ENCODE measurements around the gene GPR32.
"Not testable (repeated sequence)": the region's sequence is repeated elsewhere in the genome, so short reads cannot be mapped to it uniquely, and the experiment has no call there.

Gene GPR32

GRCh38 chr19:50749490-50749889 lies 20.8 kb upstream of the GPR32 start:
- no peak for DNase-seq

DNA sequence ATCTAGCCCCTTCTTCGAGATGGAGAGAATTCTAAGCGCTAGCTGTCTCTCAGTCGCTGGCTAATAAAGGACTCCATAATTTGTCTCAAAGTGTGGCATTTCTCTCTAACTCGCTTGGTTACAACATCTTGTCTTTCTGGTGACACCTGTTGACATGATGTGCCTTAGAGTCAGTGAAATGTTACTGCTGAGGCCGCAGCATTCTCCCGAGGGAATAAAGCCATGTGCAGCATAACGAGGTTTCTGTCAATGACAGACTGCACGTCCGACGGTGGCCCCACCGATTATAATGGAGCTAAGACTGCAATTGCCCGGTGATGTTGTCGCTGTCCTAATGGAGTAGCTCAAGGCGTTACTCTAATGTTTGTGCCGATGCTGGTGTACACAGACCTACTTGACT lies 20.3 kb upstream of the GPR32 start:
- DNase-seq: no peak

DNA sequence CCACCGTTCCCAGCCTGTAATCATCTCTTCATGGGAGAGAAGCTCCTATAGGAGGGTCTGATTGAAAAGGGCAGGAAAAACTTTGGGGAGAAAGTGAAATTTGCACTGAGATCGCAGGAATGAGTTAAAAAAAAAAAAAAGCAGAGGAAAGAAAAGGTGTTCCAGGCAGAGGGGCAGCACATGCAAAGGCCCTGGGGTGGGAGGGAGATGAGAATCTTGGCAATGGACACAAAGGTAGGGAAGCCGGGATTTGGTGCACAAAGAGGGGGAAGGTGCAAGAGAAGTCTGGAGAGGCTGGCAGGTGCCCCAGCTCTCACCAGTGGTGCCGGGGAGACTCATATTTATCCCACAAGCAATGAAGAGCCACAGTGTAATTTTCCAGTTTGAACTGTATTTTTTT lies 16.4 kb upstream of the GPR32 start:
- no peak for DNase-seq

GRCh38 chr19:50756244-50756643 lies 14.0 kb upstream of the GPR32 start:
- DNase-seq: not testable (repeated sequence)

GRCh38 chr19:50757624-50758023 lies 12.6 kb upstream of the GPR32 start:
- DNase-seq: not testable (repeated sequence)

DNA sequence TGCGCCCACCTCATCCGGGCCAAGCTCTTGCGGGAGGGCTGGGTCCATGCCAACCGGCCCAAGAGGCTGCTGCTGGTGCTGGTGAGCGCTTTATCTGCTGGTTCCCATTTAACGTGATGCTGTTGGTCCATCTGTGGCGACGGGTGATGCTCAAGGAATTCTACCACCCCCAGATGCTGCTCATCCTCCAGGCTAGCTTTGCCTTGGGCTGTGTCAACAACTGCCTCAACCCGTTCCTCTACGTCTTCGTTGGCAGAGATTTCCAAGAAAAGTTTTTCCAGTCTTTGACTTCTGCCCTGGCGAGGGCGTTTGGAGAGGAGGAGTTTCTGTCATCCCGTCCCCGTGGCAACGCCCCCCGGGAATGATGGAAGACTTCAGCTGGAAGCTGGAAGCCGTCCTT lies 11.2 kb upstream of the GPR32 start:
- not testable (repeated sequence) for DNase-seq

GRCh38 chr19:50759886-50760285 lies 10.4 kb upstream of the GPR32 start:
- no peak for DNase-seq

DNA sequence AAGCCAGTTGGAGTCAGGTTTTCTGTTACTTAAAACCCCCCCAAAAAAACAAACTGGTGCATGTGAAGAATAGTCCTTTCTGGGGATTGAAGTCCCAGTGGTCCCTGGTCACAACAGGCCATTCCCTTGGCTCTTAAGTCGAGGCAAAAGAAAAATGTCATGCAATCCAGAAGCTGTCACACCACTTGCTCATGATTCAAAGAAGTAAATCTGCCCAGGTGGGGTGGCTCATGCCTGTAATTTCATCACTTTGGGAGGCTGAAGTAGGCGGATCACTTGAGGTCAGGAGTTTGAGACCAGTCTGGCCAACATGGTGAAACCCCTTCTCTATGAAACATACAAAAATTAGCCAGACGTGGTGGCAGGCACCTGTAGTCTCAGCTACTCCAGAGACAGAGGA lies 8.8 kb upstream of the GPR32 start:
- not testable (repeated sequence) for DNase-seq

DNA sequence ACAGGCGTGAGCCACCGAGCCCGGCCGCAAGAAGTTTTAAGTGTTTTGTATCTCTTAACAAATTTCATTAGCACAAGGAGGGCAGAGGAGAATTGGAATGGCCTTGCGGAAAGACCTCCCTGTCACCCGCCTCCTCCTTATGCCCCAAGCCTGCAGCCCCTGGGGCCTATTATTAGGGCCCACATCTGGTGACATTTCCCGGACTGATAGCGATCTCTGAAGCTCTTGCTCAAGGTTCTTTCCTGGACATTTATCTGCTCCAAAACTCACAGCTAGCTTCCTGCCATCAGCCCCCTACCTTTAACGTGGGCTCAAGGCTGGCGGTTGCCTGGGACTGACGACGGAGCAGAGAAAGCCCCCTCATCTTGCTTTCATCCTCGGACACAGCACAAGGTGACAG lies 6.7 kb upstream of the GPR32 start:
- not testable (repeated sequence) for DNase-seq

- DNase-seq: no peak
Observed at GRCh38 chr19:50764409-50764808, 5.9 kb upstream of the GPR32 start.

GRCh38 chr19:50766746-50767145 lies 3.5 kb upstream of the GPR32 start:
- not testable (repeated sequence) for DNase-seq

- not testable (repeated sequence) for DNase-seq
Observed at GRCh38 chr19:50767263-50767662, 3.0 kb upstream of the GPR32 start.

DNA sequence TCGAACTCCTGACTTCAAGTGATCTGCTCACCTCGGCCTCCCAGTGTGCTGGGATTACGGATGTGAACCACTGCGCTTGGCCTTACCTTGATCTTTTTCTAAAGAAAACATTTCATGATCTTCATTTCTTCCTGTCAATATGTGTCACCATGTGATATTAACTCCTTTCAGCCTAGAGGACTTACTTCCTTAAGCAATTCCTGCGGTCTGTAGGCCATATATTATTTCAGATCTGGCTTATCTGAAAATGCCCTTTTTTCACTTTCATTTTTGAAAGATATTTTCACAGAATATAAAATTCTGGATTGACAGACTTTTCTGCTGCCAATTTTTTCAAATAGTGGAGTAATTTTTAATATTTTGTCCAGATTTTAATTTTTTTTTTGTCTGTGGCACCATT lies 2.0 kb upstream of the GPR32 start:
- DNase-seq: no peak

- no peak for DNase-seq
Observed at GRCh38 chr19:50770888-50771287, 624 bp downstream of the GPR32 start.

DNA sequence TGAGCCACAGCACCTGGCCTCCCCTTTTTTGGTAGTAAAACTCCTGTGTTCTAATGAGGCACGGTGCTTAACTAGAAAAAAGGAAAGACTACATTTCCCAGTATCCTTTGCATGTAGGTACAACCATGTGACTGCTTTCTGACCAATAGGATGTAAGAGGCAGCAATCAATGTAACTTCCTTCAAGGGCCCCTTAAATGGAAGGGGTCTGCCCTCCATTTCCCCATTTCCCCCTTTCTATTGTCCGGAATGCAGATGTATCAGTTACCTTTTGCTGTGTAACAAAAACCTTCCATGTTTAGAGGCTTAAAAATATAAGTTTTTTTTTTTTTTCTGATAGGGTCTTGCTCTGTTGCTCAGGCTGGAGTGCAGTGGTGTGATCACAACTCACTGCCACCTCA lies 2.2 kb downstream of the GPR32 start:
- DNase-seq: no peak

DNA sequence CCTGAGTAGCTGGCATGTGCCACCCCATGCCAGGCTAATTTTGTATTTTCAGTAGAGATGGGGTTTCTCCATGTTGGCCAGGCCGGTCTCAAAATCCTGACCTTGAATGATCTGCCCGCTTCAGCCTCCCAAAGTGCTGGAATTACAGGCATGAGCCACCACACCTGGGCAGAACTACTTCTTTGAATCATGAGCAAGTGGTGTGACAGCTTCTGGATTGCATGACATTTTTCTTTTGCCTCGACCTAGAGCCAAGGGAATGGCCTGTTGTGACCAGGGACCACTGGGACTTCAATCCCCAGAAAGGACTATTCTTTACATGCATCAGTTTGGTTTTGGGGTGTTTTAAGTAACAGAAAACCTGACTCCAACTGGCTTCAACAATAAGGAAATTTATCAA lies 2.6 kb downstream of the GPR32 start:
- DNase-seq: not testable (repeated sequence)

DNA sequence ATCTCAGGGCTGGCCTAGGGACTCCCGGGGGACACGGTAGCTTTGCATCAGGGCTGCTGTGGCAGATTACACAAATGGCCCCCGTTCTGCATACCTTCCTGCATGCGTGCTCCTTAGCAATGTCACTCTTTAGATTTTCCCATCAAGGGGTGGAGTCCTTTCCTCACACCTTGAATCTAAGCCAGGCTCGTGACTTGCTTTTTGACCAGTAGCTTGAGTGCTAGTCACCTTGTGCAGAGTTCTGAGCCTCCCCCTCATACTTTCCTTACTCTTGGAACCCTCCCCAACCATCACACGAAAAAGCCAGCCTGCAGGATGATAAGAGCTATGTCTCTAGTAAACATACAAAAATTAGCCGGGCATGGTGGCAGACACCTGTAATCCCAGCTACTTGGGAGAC lies 3.2 kb downstream of the GPR32 start:
- DNase-seq: not testable (repeated sequence)

DNA sequence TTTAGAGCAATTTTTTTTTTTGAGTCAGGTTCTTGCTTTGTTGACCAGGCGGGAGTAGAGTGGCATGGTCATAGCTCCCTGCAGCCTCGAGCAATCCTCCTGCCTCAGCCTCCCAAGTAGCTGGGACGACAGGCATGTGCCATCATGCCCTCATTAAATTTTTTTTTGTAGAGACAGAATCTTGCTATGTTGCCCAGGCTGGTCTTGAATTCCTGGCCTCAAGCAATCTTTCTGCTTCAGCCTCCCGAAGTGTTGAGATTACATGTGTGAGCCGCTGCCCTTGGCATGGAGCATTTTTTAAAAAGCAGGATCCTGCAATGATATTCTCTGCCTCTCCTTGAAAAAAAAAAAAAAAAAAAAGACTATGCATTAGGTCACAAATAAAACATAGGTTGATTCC lies 5.9 kb downstream of the GPR32 start:
- no peak for DNase-seq

DNA sequence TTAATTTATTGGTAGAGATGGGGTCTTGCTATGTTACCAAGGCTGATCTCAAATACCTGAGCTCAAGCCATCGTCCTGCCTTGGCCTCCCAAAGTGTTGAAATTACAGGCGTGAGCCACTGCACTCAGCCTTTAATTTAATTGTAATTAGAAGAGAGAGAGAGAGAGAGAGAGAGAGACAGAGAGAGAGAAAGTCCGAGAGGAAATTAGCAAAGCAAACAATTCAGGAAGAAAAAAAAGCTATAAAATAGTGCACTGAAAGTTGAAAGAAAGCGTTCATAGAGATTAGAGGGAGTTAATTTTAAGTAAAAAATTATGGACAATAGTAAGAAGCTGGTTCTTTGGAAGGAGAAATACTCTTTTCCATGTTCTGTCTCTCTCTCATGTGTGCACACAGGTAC lies 7.0 kb downstream of the GPR32 start:
- DNase-seq: no peak

- DNase-seq: no peak
Observed at GRCh38 chr19:50777830-50778303, 7.6 kb downstream of the GPR32 start.

DNA sequence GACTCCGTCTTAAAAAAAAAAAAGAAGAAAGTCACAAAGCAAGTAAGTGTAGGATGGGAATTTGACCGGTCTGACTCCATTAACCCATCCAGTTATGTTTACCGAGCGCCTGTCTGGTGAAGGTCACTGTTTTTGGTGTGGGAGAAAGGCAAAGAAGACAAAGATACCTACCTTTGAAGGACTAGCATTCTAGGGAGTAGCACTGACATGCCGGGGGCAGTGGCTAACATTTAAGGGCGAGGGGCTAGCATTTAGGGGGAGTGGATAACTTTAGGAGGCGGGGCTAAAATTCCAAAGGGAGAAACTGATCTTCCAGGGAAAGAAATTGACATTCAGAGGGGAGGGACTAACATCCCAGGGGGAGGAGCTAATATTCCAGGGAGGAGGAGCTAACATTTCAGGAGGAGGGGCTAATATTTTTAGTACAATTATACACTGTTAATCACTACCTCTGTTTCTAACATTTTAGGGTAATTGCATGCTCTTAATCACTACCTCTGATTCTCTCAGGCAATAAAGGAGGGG lies 8.7 kb downstream of the GPR32 start:
- no peak for DNase-seq

DNA sequence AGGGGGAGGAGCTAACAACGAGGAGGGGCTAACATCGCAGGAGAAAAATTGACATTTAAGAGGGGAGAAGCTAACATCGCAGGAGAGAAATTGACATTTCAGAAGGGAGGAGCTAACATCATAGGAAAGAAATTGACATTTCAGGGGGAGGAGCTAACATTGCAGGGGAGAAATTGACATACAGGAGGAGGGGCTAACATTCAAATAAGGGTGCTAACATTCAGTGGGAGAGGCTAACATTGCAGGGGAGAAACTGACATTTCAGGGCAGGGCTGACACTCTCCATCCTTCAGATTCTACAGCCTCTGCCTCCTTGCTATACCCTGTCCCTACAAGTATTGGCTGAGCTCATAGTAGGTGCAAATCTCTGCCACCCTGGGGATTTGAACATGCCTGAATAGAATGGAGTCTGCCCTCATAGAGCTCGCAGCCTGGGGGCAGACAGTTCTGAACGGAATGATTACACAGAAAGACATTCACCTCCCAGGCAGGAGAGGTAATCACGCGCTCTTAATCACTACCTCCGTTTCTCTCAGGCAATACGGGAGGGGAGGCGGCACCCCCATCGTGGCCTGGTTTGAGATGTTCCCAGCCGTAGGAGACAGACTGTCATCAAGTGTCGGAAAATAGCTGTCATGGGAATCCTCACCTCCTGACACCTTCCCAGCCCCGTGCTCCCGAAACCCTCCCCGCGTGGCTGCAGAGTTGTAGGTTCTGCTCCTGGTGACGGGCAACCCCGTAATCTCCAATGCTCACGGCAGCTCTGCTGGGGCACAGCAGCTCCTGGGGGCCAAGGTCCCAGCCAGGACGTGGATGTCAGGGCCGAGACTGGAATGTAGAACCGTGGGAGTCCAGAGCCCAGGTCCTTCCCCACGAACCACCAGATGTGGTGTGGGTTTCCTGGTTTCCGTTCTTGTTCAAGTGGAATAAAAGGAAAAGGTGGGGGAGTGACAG lies 9.5 kb downstream of the GPR32 start:
- no peak for DNase-seq

DNA sequence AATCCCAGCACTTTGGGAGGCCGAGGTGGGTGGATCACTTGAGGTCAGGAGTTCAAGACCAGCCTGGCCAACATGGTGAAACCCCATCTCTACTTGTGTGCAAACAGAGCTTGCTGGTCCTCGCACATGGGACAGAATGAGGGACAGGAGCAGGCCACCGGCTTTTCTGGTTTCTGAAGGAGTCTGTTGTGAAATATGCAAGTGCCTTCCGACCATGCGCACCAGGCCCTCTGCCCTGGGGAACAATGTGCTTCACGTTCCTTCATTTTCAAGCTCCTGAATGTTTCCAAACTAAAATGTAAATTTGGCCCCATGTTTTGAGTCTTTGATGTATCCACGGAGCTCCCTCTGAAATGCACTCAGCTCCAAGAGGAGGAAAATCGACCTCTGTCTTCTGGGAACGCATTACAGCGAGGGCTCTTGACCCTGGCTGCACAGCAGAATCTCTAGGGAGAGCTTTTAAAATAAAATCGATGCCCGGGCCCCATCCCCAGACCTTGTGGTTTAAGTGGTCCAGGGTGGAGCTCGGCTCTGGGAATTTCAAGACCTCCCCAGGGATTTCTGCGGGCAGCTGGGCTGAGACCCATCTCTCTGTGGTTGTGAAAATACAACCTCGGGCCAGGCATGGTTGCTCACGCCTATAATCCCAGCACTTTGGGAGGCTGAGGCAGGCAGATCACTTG lies 10.6 kb downstream of the GPR32 start:
- no peak for DNase-seq

DNA sequence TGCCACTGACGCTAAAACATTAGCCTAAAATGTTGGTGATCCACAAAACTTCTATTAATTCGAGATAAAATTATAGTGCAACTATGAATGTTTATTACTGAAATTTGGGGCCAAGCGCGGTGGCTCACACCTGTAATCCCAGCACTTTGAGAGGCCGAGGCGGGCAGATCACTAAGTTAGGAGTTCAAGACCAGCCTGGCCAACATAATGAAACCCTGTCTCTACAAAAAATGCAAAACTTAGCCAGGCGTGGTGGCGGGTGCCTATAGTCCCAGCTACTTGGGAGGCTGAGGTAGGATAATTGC lies 13.5 kb downstream of the GPR32 start:
- DNase-seq: not testable (repeated sequence)
